ENCODE results near the gene SGTB.

DNA sequence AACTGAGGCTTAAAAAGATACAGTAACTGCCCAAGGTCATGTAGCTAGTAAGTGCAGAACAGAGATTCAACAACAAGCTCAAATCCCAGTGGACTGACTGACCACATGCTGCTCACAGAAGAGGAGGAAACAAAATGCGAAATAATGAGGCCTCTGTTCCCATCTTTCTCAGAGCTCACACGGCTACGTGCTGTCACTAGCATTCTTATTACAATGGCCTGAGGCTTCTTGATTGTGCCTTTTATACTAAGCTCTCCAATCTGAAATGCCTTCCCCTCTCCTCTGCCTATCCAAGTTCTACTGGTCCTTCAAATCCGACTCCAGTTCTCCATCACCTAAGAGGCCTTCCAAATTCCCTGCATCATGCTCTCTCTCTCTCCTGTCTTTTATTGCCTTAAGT lies 26.0 kb downstream of the SGTB start:
- TF ChIP-seq POLR2A (IDR thresholded peaks at IDR 0.05) (no peak), CTCF (IDR thresholded peaks at IDR 0.05) (no peak), POLR2AphosphoS5 (IDR thresholded peaks at IDR 0.05; ENCODE audit: insufficient read depth in 1 of 2, low read depth in 1 of 2) (no peak)
